Measurements from ENCODE around the gene CHFR.
"Not testable (repeated sequence)": the region's sequence is repeated elsewhere in the genome, so short reads cannot be mapped to it uniquely, and the experiment has no call there.

CHFR gene

DNA sequence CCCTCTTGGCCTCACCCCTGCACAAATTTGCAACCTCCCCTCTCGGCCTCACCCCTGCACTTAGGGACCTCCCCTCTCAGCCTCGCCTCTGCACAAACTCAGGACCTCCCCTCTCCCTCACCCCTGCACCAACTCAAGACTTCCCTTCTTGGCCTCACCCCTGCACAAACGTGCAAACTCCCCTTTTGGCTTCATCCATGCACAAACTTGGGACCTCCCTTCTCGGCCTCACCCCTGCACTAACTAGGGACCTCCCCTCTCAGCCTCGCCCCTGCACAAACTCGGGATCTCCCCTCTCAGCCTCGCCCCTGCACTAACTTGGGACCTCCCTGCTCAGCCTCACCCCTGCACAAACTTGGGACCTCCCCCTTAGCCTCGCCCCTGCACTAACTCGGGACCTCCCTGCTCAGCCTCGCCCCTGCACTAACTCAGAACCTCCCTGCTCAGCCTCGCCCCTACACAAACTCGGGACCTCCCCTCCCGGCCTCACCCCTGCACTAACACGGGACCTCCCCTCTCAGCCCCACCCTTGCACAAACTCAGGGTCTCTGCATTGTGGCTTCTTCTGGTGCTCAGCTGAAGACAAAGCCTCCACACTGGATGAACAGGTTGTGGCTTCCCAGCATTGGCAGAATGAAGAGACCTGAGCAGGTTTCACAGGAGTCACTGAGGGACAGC, 47.7 kb downstream of the CHFR start:
- DNase-seq, result no peak

DNA sequence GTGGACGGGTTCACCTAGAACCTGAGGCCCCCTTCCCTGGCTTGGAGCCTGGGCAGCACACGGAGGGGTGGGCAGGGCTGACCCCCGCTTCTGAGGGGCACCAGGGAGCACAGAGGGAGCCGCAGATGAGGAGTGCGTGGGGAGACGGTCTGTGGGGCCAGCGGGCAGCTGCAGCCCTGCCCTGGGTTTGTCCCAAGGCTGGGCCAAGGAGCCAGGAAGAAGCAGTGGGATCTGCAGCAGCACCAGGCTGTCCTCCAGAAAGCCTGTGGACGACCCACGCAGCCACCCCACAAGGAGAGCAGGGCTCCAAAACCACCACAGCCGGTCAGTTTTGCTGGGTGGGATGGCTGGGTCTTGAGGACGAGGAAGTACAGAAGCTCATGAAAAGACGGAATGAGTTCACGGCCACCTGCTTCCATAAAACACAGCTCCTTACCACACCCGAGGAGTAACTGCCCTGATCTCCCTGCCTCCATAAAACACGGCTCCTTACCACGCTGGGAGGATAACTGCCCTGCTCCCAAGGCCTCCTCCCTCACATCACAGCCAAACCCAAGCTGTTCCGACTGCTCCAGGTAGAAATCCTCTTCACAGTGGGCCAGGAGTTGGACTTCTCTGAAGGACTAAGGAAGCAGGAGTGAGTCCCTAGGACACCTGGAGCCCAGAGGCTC, 48.9 kb downstream of the CHFR start:
- DNase-seq, result no peak

DNA sequence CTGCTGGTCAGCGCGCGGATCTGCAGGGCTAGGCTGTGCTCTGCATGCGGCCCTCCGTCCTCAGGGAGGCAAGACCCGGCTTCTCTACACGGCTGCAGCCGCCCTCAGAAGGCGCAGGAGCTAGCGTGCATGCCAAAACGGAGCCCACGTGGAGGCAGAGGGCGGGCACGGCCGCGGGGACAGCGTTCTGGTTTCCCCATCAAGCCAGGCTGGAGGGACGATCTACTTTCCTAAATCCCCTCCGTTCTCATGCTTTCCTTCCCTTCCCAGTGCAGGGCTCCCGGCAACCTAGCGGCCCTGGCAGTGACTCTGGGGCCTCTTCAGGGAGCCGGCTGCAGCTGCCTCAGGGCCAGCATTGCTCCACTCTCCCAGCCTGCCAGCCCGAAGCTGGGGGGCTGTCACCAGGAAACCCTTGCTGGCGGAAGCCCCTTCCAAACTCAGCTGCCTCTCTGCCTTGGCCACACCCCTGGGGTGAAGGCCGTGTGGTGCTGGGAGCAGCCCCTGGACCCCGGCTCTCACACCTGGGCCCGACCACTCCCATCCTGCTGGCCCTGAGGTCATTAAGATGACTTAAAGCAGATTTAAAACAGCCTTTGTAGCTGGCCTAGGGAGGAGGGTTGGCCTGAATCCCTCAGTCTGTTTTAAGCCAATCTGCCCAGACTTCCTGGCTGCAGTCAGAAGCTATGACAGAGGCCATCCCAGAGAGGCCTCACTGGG, 49.6 kb downstream of the CHFR start:
- DNase-seq, result no peak

DNA sequence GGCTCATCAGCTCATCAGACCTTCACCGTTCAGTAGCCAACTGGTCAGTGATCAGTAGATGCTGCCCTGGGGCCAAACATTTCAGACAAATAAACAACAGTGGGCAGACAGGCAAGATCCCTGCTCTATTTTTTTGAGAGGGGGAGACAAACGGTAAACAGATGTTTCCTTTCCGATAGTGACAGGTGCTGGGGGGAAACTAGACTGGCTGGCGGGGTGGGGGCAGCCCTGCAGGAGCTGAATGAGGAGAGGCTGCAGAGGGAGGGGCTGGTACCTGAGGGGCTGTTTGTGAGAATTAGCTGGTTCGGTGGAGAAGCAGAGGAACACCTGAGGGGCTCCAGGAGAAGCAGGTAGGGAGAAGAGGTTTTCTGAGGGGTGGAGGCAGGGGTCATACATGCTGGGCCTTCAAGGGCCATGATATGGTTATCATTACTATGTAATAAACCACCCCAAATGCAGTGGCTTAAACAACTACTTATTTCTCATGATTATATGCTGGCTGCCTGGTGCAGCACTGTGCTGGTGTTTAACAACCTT, 50.5 kb downstream of the CHFR start:
- DNase-seq, result no peak

DNA sequence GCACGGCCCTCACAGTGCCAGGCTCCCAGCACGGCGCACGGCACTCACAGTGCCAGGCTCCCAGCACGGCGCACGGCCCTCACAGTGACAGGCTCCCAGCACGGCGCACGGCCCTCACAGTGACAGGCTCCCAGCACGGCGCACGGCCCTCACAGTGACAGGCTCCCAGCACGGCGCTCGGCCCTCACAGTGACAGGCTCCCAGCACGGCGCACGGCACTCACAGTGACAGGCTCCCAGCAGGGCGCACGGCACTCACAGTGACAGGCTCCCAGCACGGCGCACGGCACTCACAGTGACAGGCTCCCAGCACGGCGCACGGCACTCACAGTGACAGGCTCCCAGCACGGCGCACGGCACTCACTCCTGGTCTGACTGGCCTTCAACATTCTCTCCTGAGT, 51.2 kb downstream of the CHFR start:
- DNase-seq, result not testable (repeated sequence)

DNA sequence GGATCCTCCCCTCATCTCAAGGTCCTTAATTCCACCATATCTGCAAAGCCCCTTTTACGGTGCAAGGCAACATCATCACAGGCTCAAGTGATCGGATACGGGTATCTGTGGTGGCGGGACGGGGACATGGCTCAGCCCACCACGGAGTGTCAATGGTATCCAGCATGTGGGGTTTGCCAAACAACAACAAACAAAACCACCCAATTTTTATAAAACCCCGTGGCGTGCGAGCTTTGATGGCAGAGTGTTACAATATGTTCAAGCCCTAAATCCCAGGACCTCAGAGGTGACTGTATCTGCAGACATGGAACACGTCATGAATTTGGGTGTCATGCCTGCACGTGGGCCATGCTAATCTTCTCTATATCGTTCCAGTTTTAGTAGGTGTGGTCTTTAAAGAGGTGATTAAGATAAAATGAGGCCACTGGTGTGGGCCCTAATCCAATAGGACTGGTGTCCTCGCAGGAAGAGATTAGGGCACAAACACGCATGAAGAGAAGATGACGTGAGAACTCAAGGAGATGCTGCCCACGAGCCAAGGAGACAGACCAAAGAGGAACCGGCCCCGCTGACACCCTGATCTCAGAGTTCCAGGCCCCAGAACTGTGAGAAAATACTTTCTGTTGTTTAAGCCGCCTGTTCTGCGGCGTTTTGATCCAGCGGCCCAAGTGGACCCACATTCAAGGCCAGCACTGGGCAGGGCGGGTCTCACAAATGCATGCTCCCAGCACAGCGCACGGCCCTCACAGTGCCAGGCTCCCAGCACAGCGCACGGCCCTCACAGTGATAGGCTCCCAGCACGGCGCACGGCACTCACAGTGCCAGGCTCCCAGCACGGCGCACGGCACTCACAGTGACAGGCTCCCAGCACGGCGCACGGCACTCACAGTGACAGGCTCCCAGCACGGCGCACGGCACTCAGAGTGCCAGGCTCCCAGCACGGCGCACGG, 52.1 kb downstream of the CHFR start:
- DNase-seq, result no peak

DNA sequence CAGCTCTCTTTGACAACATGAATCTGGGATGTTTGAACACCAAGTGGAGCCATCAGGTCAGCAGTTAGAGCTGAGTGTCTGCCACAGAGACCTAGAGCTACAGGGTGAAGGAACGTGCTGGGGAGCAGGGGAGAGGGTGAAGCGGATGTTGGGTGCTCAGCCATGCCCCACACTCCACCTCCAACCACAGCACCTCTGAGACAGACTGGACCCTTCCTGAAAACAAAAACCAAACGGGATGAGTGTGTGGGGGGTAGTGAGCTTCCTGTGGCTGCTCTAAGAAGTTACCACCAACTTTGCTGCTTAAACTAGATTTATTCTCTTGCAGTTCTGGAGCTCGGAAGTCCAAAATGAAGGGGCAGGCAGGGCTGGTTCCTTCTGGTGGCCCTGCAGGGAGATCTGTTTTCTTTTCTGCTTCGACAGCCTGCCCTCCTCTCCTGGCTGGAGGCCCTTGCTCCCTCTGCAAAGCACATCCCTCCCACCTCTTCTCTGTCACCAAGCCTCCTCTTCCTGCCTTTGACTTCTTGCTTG, 53.2 kb downstream of the CHFR start:
- no peak for DNase-seq

DNA sequence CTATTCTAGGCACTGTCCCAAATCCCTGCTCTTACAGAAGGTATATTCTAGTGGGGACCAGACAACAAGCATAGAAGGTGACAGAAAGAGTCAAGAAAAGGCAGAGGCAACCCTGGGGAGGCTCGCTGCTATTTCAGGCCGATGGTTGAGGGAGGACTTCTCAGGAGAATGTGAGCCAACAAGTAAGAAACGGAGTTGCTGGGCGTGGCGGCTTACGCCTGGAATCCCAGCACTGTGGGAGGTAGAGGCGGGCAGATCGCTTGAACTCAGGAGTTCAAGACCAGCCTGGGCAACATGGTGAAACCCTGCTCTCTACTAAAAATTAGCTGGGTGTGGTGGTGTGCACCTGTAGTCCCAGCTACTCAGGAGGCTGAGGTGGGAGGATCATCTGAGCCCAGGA, 54.1 kb downstream of the CHFR start:
- no peak for DNase-seq

DNA sequence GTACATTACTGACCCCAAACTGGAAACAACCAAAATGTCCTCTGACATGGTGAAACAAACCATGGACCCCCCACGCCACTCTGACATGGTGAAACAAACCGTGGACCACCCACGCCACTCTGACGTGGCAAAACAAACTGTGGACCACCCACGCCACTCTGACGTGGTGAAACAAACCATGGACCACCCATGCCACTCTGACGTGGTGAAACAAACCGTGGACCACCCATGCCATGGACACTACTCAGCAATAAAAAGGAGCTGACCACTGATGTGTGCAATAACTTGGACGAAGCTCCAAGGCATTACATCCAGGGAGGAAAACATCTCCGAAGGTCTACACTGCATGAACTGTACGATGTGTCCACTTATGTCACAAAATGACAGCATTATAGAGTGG, 55.6 kb downstream of the CHFR start:
- DNase-seq, result no peak

DNA sequence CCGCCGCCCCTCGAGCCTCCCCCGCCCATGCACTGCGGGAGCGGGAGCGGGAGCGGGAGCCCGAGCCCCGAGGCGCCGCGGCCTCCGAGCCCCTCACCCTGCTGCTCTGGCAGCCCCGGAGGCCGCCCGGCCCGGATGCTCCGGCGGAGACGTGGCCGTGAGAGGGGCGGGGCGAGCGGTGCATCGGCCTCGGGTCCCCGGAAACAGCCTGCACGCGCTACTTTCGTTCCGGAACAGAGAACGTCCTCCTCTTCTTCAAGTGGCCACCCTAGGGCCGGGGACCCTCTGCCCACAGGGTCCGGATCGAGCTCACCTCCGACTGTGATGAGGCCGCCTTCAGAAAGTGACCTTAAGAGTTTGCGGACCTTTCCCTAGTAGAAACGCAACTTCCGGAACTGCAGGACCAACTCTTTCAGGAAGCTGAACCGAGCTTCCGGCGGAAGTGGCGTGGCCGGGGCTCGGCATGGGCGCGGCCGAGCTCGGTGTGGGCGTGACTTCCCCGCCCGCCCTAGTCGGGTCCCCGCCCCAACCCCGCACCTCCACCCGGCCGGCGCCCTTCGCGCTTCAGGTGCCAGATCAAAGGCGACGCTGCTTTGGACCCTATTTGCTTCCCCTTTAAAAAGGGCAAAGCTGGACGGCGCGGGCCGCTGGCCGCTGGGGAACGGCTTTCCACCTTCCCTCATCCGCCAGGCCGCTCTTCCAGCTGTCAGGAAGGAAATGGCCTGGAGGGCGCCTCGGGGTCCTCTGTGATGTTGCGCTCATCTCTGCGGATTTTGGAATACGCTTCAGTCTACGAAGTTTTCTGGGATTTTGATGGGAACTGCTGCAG, 58.5 kb downstream of the CHFR start, which contains the start of gene GOLGA3:
Gene GOLGA3, minus strand, starts transcription at position 164 of the 829 bp plus-strand sequence. CDS start 6,741 bp downstream, outside the sequence.
- peak; percentile 96 for DNase-seq

DNA sequence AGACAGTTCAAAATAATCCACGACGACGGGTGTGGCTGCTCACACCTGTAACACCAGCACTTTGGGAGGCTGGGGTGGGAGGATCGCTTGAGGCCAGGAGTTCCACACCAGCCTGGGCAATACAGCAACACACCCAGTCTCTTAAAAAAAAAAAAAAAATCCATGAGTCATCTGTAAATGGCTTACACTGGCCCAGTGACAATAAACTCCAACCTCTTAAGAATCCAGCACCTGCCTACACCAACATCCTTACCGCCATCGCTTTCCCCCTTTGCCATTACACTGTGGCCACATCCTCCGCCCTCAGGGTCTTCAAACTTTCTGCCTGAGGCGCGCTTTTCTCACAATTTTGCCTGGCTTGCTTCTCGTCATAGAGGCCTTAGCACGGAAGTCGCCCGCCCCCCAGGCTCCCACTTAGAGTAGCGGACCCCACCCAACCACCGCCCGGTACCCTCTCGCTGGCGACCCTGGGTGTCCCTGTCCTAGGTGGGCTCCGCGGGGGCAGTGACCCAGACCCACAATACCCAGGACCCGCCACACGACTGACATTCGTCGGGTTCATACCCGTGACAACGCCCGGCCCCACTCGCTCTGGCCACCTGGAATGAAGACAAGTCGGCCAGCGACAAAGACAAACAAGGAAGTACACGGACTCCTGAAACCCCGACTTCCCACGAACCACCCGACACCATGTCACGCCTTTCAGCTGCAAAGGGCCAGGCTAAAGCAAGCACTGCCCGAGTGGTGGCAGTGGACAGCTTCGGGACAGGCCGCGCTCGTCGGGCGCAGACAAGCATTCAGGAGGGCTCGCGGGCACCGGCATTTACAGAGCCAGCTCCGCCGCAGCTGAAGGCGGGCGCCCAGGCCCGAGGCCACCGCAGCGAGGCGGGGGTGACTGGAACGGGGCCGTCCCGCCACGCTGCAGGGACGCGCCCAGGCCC, 59.4 kb downstream of the CHFR start:
- DNase-seq, result peak; percentile 22

DNA sequence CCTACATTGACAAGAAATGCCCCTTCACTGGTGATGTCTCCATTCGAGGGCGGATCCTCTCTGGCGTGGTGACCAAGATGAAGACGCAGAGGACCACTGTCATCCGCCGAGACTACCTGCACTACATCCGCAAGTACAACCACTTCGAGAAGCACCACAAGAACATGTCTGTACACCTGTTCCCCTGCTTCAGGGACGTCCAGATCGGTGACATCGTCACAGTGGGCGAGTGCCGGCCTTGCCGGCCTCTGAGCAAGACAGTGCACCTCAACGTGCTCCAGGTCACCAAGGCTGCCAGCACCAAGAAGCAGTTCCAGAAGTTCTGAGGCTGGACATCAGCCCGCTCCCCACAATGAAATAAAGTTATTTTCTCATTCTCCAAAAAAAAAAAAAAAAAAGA, 61.5 kb downstream of the CHFR start:
- no peak for DNase-seq

DNA sequence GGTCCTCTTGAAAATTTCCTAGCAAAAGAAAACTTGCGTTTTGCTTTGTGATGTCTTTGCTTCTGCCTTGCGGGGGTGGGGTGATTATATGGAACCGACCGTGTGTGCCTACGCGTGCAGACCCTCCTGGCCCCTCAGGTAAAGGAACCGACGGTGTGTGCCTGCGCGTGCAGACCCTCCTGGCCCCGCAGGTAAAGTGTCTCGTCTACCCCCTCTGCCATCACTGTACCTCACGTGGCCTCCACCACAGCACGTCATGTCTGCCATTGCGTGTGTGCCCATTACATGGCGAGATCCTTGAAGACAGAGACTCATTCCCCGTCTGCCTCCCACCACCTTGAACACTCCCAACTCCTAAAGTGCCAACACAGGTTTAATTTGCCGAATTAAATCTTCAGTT, 62.3 kb downstream of the CHFR start:
- DNase-seq, result no peak

DNA sequence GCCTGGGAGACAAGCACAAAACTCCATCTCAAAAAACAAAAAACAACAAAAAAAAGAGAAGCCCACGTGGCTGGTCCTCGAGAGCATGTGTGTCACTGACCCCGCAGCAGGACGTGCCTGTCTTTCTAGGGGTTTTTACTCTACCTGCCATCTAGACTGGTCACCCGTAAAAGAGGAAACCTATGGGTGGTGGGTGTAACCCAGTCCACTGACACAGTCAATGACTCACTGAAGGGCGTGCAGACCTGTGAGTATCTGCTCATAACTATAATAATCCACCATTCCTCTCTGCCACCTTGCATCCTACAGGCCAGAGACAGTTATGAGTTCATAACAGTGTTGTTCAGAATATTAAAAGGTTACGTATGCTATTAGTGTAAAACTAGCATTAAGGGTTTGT, 63.4 kb downstream of the CHFR start:
- DNase-seq, result no peak

DNA sequence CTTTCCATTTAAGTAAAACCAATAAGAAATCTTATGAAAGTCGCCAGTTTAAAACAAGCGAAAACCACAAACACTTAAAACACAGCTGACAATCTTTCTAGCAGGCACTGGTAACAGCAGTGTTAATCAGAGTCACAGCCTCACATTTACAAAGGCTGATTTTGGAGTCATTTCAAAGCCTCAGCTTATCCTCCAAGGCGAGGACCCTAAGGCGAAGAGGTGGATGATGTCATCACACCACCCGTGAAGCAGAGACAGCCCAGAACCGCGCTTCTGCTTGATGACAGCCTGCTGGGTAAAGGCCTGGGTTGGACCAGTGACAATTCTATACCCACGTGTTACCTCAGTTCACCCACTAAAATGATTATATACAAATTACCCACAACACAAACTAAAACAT, 68.8 kb downstream of the CHFR start:
- DNase-seq, result no peak

DNA sequence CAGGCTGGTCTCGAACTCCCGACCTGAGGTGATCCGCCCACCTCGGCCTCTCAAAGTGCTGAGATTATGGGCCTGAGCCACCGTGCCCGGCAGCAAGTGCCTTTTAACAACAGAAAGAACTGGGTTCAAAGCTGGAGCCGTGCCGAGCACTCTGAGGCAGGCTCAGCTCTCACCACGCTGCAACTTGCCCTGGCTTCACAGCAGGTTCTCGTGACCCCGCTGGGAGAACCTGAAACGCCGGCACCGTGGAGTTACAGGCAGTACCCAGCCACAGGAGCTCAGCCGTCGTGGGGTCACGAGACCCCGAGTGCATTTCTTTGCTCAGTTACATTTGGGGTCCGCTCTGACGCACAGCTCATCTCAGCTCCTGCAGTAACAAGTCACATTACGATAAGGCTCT, 73.2 kb downstream of the CHFR start:
- no peak for DNase-seq

DNA sequence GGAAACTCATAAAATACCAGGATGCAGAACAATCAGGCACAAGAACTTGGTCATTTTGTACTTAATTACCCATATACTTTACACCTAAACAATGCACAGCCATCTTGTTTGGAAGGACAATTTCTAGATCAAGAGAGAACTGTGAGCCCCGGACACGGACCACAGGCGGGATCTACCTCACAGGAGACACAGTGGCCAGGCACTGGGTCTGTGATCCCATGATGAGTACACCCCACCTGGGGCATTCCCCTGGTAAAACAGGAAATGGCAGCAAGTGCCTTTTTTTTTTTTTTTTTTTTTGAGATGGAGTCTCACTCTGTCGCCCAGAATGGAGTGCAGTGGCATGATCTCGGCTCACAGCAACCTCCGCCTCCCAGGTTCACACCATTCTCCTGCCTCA, 74.0 kb downstream of the CHFR start:
- DNase-seq, result no peak

DNA sequence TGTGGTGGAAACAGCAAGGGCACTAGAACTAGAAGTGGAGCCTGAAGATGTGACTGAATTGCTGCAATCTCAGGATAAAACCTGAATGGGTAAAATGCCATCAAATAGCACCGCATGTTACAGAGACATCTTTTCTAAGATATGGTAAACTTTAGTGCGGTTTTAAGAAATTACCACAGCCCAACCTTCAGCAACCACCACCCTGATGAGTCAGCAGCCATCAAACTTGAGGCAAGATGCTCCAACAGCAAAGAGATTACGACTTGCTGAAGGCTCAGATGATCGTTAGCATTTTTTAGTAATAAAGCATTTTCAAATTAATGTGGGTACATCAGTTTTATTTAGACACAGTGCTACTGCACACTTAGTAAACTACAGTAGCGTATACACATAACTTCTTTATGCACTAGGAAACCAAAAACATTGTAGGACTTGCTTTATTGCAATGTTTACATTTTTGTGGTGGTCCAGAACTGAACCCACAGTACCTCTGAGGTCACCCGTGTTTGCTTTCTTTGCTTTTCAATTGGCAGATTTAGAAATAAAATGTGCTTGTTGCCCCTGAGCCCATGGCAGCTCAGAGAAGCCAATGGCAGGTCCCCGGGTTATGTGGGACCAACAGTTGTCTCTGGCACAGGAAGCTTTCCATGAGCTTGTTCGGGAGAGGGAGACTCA, 74.6 kb downstream of the CHFR start:
- DNase-seq, result no peak

DNA sequence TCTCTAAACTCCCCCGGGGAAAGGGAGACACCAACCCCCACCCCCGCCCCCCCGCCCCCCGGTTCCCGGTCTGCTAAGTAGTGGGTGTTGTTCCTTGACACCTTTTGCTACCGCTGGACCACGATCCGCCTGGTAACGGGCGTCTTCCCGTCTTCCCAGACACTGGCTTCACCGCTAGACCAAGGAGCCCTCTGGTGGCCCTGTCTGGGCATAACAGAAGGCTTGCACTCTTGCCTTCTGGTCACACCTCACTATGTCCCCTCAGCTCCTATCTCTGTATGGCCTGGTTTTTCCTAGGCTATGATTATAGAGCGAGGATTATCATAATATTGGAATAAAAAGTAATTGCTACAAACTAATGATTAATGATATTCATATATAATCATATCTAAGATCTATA, 78.0 kb downstream of the CHFR start:
- peak; percentile 26 for DNase-seq
